HCT116 (cell line): ENCODE data around the gene WDR55. TPM values are rescaled to one million over a fixed set of nuclear protein-coding genes. Genes with fewer than 3 reads are reported as not detected.
A peak's percentile ranks its signal among the peaks of the same experiment; 100 is the strongest.

Experiments
- ATAC-seq: fragments of 200-7000 bp; cut with Tn5 transposase; 2 replicates; pipeline ENCODE4 v1.9.1; 2020; ENCODE audit warnings: mild to moderate bottlenecking, moderate library complexity
- BruUV-seq: library from RNA; stranded (reverse); fragments of 400-500 nt; replicated peaks from 2 replicates; lab custom pipeline; 2021; lab: Mats Ljungman, UMichigan
- CTCF ChIA-PET: fragments of 300-600 bp; sonication (Branson Sonifier 250); formaldehyde crosslinking; loops from one replicate; lab custom pipeline; 2021; ENCODE audit warnings: antibody characterized with exemption; lab: Charles Lee
- POLR2A ChIA-PET: fragments of 300-600, 350-600 bp; sonication (Branson Sonifier 250); formaldehyde crosslinking; loops from one replicate; lab custom pipeline; 2021; ENCODE audit warnings: antibody characterized with exemption; lab: Charles Lee
- RAD21 ChIA-PET, 2 experiments: fragments of 300-600 bp; sonication (Branson Sonifier 250); formaldehyde crosslinking; loops; one replicate each; lab custom pipeline; 2023; ENCODE audit warnings: low total read pairs in 2 of 2; ENCODE audit not compliant: uncharacterized antibody in 2 of 2, unreplicated experiment in 2 of 2, low non-redundant PET in 1 of 2; lab: Charles Lee
- DNase-seq: peaks from one replicate; pipeline ENCODE4 v3.0.0-alpha.2; 2010; ENCODE audit warnings: low read depth, low spot score
- H2AFZ ChIP-seq: fragments of 200-600 bp; shearing (Covaris generic), sonication (generic); 2 replicates; pipeline ENCODE4 v1.6.1; 2017; ENCODE audit warnings: low read depth, mixed run types, mixed read lengths, antibody characterized with exemption, low read length; ENCODE audit not compliant: poor library complexity, severe bottlenecking
- H3K27ac ChIP-seq: 2 replicates; pipeline ENCODE4 v1.5.1; 2012; ENCODE audit warnings: low read depth, low read length
- H3K27me3 ChIP-seq: fragments of 200-600 bp; sonication (generic); 2 replicates; pipeline ENCODE4 v1.6.1; 2016; ENCODE audit warnings: mixed run types, low read length, mixed read lengths; ENCODE audit not compliant: insufficient read depth
- H3K36me3 ChIP-seq, 2 experiments: fragments of 200-500 bp in 1 of 2; fragments of 200-600 bp in 1 of 2; sonication (Bioruptor generic) in 1 of 2; sonication (generic) in 1 of 2; 2 replicates each; pipeline versions ENCODE4 v1.5.1 to v1.6.1; 2014 to 2016; ENCODE audit warnings: low read length in 2 of 2, inconsistent platforms in 1 of 2, mixed read lengths in 1 of 2, mixed run types in 1 of 2; ENCODE audit not compliant: insufficient read depth in 2 of 2, control insufficient read depth in 1 of 2
- H3K4me1 ChIP-seq, 2 experiments: fragments of 200-600 bp in 1 of 2; sonication (generic) in 1 of 2; 2 replicates each; pipeline versions ENCODE4 v1.5.1 to v1.6.1; 2012 to 2017; ENCODE audit warnings: low read length in 2 of 2, inconsistent platforms in 1 of 2, mild to moderate bottlenecking in 1 of 2, mixed read lengths in 1 of 2, mixed run types in 1 of 2, moderate library complexity in 1 of 2; ENCODE audit not compliant: insufficient read depth in 2 of 2, control insufficient read depth in 1 of 2
- H3K4me2 ChIP-seq: fragments of 200-600 bp; sonication (generic); 2 replicates; pipeline ENCODE4 v1.6.1; 2017; ENCODE audit warnings: mixed run types, low read length, mixed read lengths
- H3K4me3 ChIP-seq, 2 experiments: fragments of 200-600 bp in 1 of 2; sonication (generic) in 1 of 2; replicated peaks in 1 of 2; 2 replicates each; pipeline ENCODE4 v1.5.1; 2011 to 2016; ENCODE audit warnings: low read length in 2 of 2, control low read depth in 1 of 2, low read depth in 1 of 2, mild to moderate bottlenecking in 1 of 2, mixed read lengths in 1 of 2, mixed run types in 1 of 2
- H3K79me2 ChIP-seq: fragments of 200-600 bp; sonication (generic); 2 replicates; pipeline ENCODE4 v1.6.1; 2017; ENCODE audit warnings: mild to moderate bottlenecking, mixed run types, low read length, moderate library complexity, mixed read lengths; ENCODE audit not compliant: insufficient read depth
- H3K9ac ChIP-seq: fragments of 200-600 bp; sonication (generic); 2 replicates; pipeline ENCODE4 v1.6.1; 2016; ENCODE audit warnings: low read length, mixed read lengths
- H3K9me2 ChIP-seq: fragments of 200-600 bp; sonication (generic), shearing (Covaris generic); 2 replicates; pipeline ENCODE4 v1.6.1; 2017; ENCODE audit warnings: mixed run types, mild to moderate bottlenecking, moderate library complexity; ENCODE audit not compliant: insufficient read depth
- H3K9me3 ChIP-seq, 2 experiments: fragments of 200-500 bp in 1 of 2; fragments of 200-600 bp in 1 of 2; sonication (Bioruptor generic) in 1 of 2; sonication (generic) in 1 of 2; 2 replicates each; pipeline ENCODE4 v1.6.1; 2014 to 2017; ENCODE audit warnings: low read length in 2 of 2, mixed read lengths in 2 of 2, inconsistent platforms in 1 of 2, low read depth in 1 of 2, mild to moderate bottlenecking in 1 of 2, mixed run types in 1 of 2, moderate library complexity in 1 of 2; ENCODE audit not compliant: control insufficient read depth in 1 of 2, insufficient read depth in 1 of 2
- H4K20me1 ChIP-seq: fragments of 200-600 bp; sonication (generic), shearing (Covaris generic); 2 replicates; pipeline ENCODE4 v1.6.1; 2017; ENCODE audit warnings: mixed run types, mild to moderate bottlenecking, moderate library complexity; ENCODE audit not compliant: insufficient read depth
- CBX3 ChIP-seq: IDR thresholded peaks from 2 replicates; pipeline ENCODE4 v1.6.1; 2012; ENCODE audit warnings: low read depth
- EGR1 ChIP-seq: IDR thresholded peaks from 2 replicates; pipeline ENCODE4 v1.6.1; 2012; ENCODE audit warnings: low read depth
- ELF1 ChIP-seq: IDR thresholded peaks from 2 replicates; pipeline ENCODE4 v1.6.1; 2012; ENCODE audit warnings: low read depth, borderline replicate concordance
- EZH2 ChIP-seq: fragments of 200-600 bp; sonication (generic); IDR thresholded peaks from 2 replicates; pipeline ENCODE4 v1.6.1; 2017; ENCODE audit warnings: antibody characterized with exemption, mixed run types
- EZH2phosphoT487 ChIP-seq: fragments of 200-600 bp; IDR thresholded peaks from 2 replicates; pipeline ENCODE4 v1.6.1; 2018; ENCODE audit warnings: antibody characterized with exemption, borderline replicate concordance
- FOSL1 ChIP-seq: IDR thresholded peaks from 2 replicates; pipeline ENCODE4 v1.6.1; 2012; ENCODE audit warnings: low read depth
- JUND ChIP-seq: IDR thresholded peaks from 2 replicates; pipeline ENCODE4 v1.6.1; 2012
- POLR2A ChIP-seq: IDR thresholded peaks from 2 replicates; pipeline ENCODE4 v1.7.0; 2011; ENCODE audit warnings: borderline replicate concordance; ENCODE audit not compliant: insufficient read depth, insufficient read length; ENCODE audit errors: extremely low read depth
- POLR2AphosphoS5 ChIP-seq: IDR thresholded peaks from 2 replicates; pipeline ENCODE4 v1.6.1; 2011; ENCODE audit warnings: mild to moderate bottlenecking, low read depth, low read length, moderate library complexity
- SIN3A ChIP-seq: IDR thresholded peaks from 2 replicates; pipeline ENCODE4 v1.6.1; 2012; ENCODE audit warnings: low read depth
- SRF ChIP-seq: IDR thresholded peaks from 2 replicates; pipeline ENCODE4 v1.6.1; 2012; ENCODE audit warnings: low read depth
- TCF7L2 ChIP-seq: IDR thresholded peaks from 2 replicates; pipeline ENCODE4 v1.7.0; 2011; ENCODE audit warnings: borderline replicate concordance, inconsistent platforms; ENCODE audit not compliant: insufficient read depth, insufficient read length; ENCODE audit errors: extremely low read depth
- YY1 ChIP-seq: IDR thresholded peaks from 2 replicates; pipeline ENCODE4 v1.6.1; 2011; ENCODE audit warnings: low read length, low read depth, moderate library complexity, mild to moderate bottlenecking; ENCODE audit not compliant: insufficient replicate concordance; ENCODE audit errors: extremely low read depth
- ZFX ChIP-seq: fragments of 450-650 bp; IDR thresholded peaks from 2 replicates; pipeline ENCODE4 v1.6.1; 2017
- ZNF274 ChIP-seq: fragments of 200-500 bp; sonication (Bioruptor generic); IDR thresholded peaks from 2 replicates; pipeline ENCODE4 v1.6.1; 2014; ENCODE audit warnings: mild to moderate bottlenecking, low read depth, low read length, inconsistent platforms
- intact Hi-C: fragments of 100-400 bp; cut with micrococcal nuclease; formaldehyde crosslinking; loops from 2 replicates; pipeline ENCODE4 v1.10.0; 2022
- total RNA-seq: library from RNA; stranded (reverse); gene quantifications from one replicate; pipeline ENCODE4 v1.2.1, GENCODE V29; 2021; ENCODE audit not compliant: unreplicated experiment
- TF ChIP-seq, protein P1 (sequence below): IDR thresholded peaks from 2 replicates; pipeline ENCODE4 v1.6.1; 2012
- TF ChIP-seq, protein P2 (sequence below): IDR thresholded peaks from 2 replicates; pipeline ENCODE4 v1.6.1; 2012; ENCODE audit warnings: low read depth

The WDR55 gene
- total RNA-seq, 1 experiment from 2014 or later, result 37.2 TPM

DNA sequence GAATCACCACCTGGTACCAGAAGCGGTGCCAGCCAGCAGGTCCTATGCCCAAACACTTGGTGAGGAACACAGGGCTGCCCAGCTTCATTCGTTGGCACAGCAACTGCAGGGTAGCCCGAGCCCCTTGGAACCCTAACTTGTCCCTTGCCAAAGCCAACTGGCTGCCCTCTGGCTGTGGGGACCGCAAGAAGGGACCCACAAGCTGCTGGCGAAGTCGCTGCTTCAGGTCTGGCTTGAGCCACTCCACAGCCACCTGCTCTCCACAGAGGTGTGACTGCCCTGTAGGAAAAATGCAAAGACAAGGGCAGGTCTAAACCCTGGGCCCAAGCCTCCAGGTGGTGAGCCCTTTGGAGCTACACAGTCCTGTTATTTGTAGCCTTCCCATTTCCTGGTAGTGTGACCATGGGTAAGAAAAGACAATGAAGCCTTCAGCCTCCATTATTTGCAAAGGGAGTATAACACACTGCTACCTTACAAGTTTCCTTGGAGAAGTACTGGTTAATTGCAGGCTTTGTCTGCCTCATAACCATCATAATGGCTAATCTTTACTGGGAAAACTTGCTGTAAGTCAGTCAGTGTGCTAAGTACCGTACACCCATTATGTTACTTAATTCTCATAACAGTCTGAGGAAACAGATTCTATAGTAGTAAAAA is 6.9 kb downstream of the WDR55 start:
- no peak overlapping the region for H3K9ac ChIP-seq
- H3K4me1 ChIP-seq, result no peaks in the 10 kb centered on the region
- H3K27ac ChIP-seq, result no peak overlapping the region
- DNase-seq, result no peak
- no peaks in the 10 kb centered on the region for H3K9me3 ChIP-seq
- no TSS peak for BruUV-seq
- H2AFZ ChIP-seq, result no peak overlapping the region
- H3K4me2 ChIP-seq, result no peak overlapping the region
- H3K79me2 ChIP-seq, result peaks cover 28% of the 10 kb centered on the region
- intact Hi-C loops, result no loop called here
- ChIA-PET RAD21 (no interaction called here), CTCF (no interaction called here), POLR2A (interaction anchor here (1.2 kb wide), 1 partner anchor 19 kb away, joined by 3 read pairs; no protein-coding TSS in a partner anchor)
- TF ChIP-seq ZFX (no peak), POLR2AphosphoS5 (no peak), EZH2phosphoT487 (no peak), YY1 (no peak), ZNF274 (no peak)
- TF ChIP-seq, protein P1, sequence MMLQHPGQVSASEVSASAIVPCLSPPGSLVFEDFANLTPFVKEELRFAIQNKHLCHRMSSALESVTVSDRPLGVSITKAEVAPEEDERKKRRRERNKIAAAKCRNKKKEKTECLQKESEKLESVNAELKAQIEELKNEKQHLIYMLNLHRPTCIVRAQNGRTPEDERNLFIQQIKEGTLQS, result no peak
- no peaks in the 10 kb centered on the region for H4K20me1 ChIP-seq
- H3K4me3 ChIP-seq, result no peak overlapping the region
- no peaks in the 10 kb centered on the region for H3K9me2 ChIP-seq
- no peaks in the 10 kb centered on the region for H3K27me3 ChIP-seq
- peak; percentile 19; the same call in 1 of the 2 replicates for ATAC-seq
- peaks cover 30 to 44% of the 10 kb centered on the region in 2 experiments for H3K36me3 ChIP-seq

DNA sequence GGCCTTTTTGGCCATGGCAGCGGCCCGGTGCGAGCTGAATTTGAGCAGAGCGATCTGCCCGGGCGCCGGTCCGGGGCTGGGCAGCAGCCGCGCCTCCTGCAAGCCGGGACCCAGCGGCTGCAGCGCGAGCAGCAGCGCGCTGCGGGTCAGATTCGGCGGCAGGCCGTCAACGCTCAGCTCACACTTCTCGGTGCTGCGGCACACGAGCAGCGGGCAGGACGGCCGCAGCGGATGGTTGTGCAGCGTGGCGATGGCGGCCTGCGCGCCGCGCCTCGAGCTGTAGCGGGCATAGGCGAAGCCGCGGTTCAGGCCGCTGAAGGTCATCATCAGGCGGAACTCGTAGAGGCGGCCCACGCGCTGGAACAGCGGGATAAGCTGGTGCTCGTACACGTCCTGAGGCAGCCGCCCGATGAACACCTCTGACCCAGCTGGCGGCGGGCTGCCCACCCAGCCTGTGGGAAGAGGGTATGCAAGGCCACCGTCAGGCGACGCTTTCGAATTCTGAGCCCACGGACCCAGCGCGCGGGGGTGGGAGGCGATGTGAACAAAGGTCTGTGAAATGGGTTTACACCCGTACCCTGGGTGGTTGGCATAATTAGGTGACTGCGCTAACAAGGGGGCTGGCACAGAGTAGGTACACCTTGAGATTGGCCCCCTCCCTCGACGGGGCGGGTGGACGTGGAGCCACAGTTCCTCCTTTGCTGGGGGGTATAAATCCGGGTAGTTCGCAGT is 7.9 kb downstream of the WDR55 start:
- Histone ChIP-seq H3K36me3 (peaks cover 38 to 44% of the 10 kb centered on the region in 2 experiments; a peak in 3 of 4 replicates), H3K4me2 (no peak overlapping the region), H3K4me1 (no peaks in the 10 kb centered on the region), H3K9ac (no peak overlapping the region), H4K20me1 (no peaks in the 10 kb centered on the region), H3K9me2 (no peaks in the 10 kb centered on the region), H3K4me3 (no peak overlapping the region), H3K27ac (no peak overlapping the region), H3K79me2 (peaks cover 18% of the 10 kb centered on the region), H3K9me3 (no peaks in the 10 kb centered on the region), H3K27me3 (no peaks in the 10 kb centered on the region), H2AFZ (no peak overlapping the region)
- intact Hi-C loops, result no loop called here
- ChIA-PET CTCF (no interaction called here), POLR2A (interaction anchor here (1.2 kb wide), 1 partner anchor 18 kb away, joined by 3 read pairs; no protein-coding TSS in a partner anchor), RAD21 (no interaction called here)
- TF ChIP-seq CBX3 (no peak), ZFX (no peak), FOSL1 (no peak), ELF1 (no peak), SRF (no peak), EGR1 (no peak), POLR2A (no peak), JUND (no peak), EZH2 (no peak), TCF7L2 (no peak), SIN3A (no peak)
- TF ChIP-seq, protein P2, sequence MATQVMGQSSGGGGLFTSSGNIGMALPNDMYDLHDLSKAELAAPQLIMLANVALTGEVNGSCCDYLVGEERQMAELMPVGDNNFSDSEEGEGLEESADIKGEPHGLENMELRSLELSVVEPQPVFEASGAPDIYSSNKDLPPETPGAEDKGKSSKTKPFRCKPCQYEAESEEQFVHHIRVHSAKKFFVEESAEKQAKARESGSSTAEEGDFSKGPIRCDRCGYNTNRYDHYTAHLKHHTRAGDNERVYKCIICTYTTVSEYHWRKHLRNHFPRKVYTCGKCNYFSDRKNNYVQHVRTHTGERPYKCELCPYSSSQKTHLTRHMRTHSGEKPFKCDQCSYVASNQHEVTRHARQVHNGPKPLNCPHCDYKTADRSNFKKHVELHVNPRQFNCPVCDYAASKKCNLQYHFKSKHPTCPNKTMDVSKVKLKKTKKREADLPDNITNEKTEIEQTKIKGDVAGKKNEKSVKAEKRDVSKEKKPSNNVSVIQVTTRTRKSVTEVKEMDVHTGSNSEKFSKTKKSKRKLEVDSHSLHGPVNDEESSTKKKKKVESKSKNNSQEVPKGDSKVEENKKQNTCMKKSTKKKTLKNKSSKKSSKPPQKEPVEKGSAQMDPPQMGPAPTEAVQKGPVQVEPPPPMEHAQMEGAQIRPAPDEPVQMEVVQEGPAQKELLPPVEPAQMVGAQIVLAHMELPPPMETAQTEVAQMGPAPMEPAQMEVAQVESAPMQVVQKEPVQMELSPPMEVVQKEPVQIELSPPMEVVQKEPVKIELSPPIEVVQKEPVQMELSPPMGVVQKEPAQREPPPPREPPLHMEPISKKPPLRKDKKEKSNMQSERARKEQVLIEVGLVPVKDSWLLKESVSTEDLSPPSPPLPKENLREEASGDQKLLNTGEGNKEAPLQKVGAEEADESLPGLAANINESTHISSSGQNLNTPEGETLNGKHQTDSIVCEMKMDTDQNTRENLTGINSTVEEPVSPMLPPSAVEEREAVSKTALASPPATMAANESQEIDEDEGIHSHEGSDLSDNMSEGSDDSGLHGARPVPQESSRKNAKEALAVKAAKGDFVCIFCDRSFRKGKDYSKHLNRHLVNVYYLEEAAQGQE, result no peak
- peak; percentile 5; the same call in 1 of the 2 replicates for ATAC-seq
- BruUV-seq, result no TSS peak
- DNase-seq, result no peak
